AG09309 (cell line): ENCODE measurements around the gene TXNL1.
A peak's percentile ranks its signal among the peaks of the same experiment; 100 is the strongest.

Experiments used
- DNase-seq: peaks from one replicate; pipeline ENCODE4 v3.0.0-alpha.2; 2010; ENCODE audit warnings: low read depth
- H3K4me3 ChIP-seq: 2 replicates; pipeline ENCODE4 v1.5.1; 2011; ENCODE audit warnings: mild to moderate bottlenecking, low read depth, low read length, moderate library complexity; ENCODE audit not compliant: control insufficient read depth
- TF ChIP-seq, protein P1 (sequence below): IDR thresholded peaks from 2 replicates; pipeline ENCODE4 v1.5.1; 2011; ENCODE audit warnings: mild to moderate bottlenecking, low read depth, low read length, inconsistent platforms; ENCODE audit not compliant: insufficient read depth, control insufficient read depth; ENCODE audit errors: missing control alignments

Gene TXNL1

DNA sequence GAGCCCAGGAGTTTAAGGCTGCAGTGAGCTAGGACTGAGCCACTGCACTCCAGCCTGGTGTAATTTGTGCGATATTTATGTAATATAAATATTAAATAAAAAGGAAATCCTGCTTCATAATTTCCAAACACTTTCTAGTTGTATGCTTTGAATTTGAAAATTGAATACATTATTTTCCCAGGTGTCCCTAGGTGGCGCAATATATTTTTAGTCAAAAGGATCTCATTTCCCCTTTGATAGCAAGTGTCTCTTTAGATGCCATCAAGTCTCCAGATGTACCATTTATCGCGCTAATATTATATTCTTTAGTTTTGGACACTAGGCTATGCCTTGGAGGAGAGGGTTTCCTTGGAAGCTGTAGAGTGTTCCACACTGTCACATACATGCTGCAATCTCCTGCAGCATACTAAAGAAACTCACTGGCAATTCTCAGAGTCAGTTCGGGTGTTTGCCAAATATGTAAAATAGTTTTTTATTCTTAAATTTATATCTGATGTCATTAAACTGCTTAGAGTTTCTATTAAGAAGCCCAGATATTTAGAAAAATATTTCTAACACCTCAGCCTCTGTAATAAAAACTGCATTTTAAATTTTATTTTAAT is 7.1 kb upstream of the TXNL1 start:
- TF ChIP-seq, protein P1, sequence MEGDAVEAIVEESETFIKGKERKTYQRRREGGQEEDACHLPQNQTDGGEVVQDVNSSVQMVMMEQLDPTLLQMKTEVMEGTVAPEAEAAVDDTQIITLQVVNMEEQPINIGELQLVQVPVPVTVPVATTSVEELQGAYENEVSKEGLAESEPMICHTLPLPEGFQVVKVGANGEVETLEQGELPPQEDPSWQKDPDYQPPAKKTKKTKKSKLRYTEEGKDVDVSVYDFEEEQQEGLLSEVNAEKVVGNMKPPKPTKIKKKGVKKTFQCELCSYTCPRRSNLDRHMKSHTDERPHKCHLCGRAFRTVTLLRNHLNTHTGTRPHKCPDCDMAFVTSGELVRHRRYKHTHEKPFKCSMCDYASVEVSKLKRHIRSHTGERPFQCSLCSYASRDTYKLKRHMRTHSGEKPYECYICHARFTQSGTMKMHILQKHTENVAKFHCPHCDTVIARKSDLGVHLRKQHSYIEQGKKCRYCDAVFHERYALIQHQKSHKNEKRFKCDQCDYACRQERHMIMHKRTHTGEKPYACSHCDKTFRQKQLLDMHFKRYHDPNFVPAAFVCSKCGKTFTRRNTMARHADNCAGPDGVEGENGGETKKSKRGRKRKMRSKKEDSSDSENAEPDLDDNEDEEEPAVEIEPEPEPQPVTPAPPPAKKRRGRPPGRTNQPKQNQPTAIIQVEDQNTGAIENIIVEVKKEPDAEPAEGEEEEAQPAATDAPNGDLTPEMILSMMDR, result peak; percentile 46
- H3K4me3 ChIP-seq, result no peak overlapping the region
- no peak for DNase-seq

DNA sequence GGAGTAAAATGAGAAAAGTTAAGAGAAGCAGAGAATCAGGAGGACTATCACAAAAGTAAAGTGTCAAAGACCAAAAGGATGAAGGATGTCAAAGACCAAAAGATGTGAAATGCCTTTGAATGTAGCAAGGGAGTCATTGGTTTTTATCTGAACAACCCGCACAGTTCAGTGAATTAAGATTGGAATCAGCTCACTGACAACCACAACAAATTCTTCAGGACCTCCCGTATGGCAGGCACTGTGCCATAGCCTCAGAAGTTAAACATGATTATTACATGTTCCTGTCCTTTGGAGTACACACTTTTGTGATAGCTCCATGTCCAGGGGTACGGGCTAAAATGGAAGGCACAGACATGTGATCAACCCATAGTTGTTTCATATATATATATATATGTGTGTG is 5.0 kb upstream of the TXNL1 start:
- no peak for DNase-seq
- H3K4me3 ChIP-seq, result no peak overlapping the region
- TF ChIP-seq, protein P1, result no peak

DNA sequence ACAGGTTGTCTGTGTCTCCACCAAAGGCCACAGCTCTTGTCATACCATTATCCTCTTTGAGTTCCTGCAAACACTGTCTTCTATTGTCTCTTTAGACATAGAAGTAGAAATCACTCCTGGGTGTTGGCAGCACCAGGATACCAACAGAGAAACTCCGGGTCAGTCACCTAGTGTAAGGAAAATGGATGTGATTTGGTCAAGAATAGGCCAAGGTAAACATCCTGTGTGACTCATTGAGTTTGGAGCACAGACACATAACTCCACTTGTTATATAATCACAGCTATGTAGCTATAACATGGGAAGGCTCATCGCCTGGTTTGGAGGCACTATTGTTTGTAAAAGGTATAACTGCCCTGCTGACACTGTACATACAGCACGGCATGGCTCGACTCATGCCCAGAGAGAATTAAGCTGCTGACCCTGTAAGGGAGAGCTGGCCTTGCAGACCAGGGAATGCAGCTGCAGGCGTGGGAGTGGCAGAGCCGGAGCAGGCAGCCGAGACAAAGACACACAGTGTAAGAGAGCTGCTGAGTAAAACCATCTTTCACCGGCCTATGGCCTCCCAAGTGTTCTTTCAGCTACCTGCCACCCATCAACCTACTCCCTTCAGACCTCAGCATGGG is 3.4 kb upstream of the TXNL1 start:
- TF ChIP-seq, protein P1, result no peak
- DNase-seq, result no peak
- no peak overlapping the region for H3K4me3 ChIP-seq

DNA sequence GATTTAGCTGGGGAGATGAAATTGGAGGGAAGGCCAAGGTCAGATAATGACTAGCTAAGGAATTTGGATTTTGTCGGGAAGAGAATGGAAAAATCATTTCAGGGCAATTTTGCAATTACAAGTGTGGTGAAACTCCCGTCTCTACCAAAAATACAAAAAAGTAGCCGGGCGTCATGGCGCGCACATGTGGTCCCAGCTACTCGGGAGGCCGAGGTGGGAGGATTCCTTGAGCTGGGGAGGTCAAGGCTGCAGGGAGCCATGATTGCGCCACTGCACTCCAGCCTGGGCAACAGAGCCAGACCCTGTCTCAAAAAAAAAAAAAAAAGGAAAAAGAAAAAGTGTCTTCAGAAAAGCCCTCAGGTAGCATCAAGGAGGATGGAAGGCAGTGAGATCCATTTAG is 1.2 kb upstream of the TXNL1 start:
- DNase-seq, result no peak
- H3K4me3 ChIP-seq, result no peak overlapping the region
- TF ChIP-seq, protein P1, result no peak

GRCh38 chr18:56639104-56639381 is 651 bp upstream of the TXNL1 start:
- peak overlapping the region; percentile 94 for H3K4me3 ChIP-seq
- TF ChIP-seq, protein P1, result no peak
- no peak for DNase-seq

DNA sequence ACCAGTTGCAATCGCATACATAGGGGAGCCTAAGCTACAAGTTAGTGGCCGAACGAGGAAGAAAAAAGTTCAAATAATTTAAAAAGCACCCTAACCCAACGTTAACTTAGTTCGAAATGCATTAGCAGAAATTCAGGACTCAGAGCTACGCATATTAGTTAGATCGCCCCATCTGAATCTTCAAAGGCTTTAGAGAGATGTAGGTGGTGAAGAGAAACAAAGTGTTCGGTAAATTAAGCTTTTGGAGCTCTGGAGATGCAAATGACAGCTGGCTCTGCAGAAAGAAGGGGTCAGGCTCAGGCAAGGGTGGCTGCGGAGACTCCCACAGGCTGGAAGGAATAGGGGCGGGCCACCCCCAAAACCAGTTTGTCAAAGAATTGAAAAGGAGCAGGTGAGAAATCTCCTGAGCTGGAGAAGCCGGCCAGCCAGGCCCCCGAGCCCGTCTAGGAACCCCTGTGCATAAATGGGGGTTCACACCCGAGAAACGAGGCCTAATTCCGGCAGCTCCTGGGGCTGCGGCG is 621 bp downstream of the TXNL1 start:
- TF ChIP-seq, protein P1, result no peak
- peak overlapping the region; percentile 94 for H3K4me3 ChIP-seq
- DNase-seq, result no peak
